GM23338 (cell line): ENCODE measurements around the gene TMEM204. TPM values are rescaled to one million over a fixed set of nuclear protein-coding genes. Genes with fewer than 3 reads are reported as not detected.

Experiments
- ATAC-seq: fragments of 200-7000 bp; cut with Tn5 transposase; 3 replicates; pipeline ENCODE4 v1.9.1; 2020
- DNase-seq: peaks from one replicate; pipeline ENCODE4 v3.0.0-alpha.2; 2015; ENCODE audit warnings: low spot score
- H2AFZ ChIP-seq: fragments of 200-600 bp; sonication (generic); 2 replicates; pipeline ENCODE4 v1.8.0; 2016; ENCODE audit warnings: antibody characterized with exemption, mild to moderate bottlenecking, moderate library complexity
- H3F3A ChIP-seq: fragments of 200-600 bp; sonication (generic); replicated peaks from 2 replicates; pipeline ENCODE4 v1.8.0; 2017; ENCODE audit warnings: antibody characterized with exemption, mixed run types, low read depth
- H3K27ac ChIP-seq: fragments of 200-600 bp; sonication (generic); 2 replicates; pipeline ENCODE4 v1.6.1; 2016; ENCODE audit warnings: low read depth
- H3K27me3 ChIP-seq: fragments of 200-600 bp; sonication (generic); 2 replicates; pipeline ENCODE4 v1.8.0; 2016; ENCODE audit warnings: mild to moderate bottlenecking, mixed run types, moderate library complexity; ENCODE audit not compliant: insufficient read depth
- H3K36me3 ChIP-seq: fragments of 200-600 bp; sonication (generic); 2 replicates; pipeline ENCODE4 v1.8.0; 2016; ENCODE audit warnings: mild to moderate bottlenecking; ENCODE audit not compliant: insufficient read depth
- H3K4me1 ChIP-seq: fragments of 200-600 bp; sonication (generic); 2 replicates; pipeline ENCODE4 v1.8.0; 2016; ENCODE audit warnings: mild to moderate bottlenecking, moderate library complexity; ENCODE audit not compliant: insufficient read depth
- H3K4me2 ChIP-seq: fragments of 200-600 bp; sonication (generic); 2 replicates; pipeline ENCODE4 v1.7.1; 2017; ENCODE audit warnings: mixed run types
- H3K4me3 ChIP-seq: fragments of 200-600 bp; sonication (generic); 2 replicates; pipeline ENCODE4 v1.6.1; 2016; ENCODE audit warnings: mixed run types
- H3K79me2 ChIP-seq: fragments of 200-600 bp; sonication (generic); replicated peaks from 2 replicates; pipeline ENCODE4 v1.8.0; 2017; ENCODE audit warnings: mild to moderate bottlenecking; ENCODE audit not compliant: insufficient read depth
- H3K9me2 ChIP-seq: fragments of 200-600 bp; sonication (generic); 2 replicates; pipeline ENCODE4 v1.8.0; 2017; ENCODE audit not compliant: insufficient read depth
- H4K20me1 ChIP-seq: fragments of 200-600 bp; sonication (generic); replicated peaks from 2 replicates; pipeline ENCODE4 v1.8.0; 2017; ENCODE audit warnings: mild to moderate bottlenecking; ENCODE audit not compliant: insufficient read depth
- H3K27ac Mint-ChIP-seq: 2 replicates; pipeline ENCODE4 v1.8.0; 2020; ENCODE audit warnings: inconsistent platforms, mild to moderate bottlenecking, moderate library complexity, mixed read lengths
- H3K27me3 Mint-ChIP-seq: 3 replicates; pipeline ENCODE4 v1.8.0; 2022; ENCODE audit warnings: low read depth, mild to moderate bottlenecking, moderate library complexity, mixed read lengths, inconsistent platforms; ENCODE audit not compliant: insufficient read depth, poor library complexity
- H3K36me3 Mint-ChIP-seq: 3 replicates; pipeline ENCODE4 v1.8.0; 2021; ENCODE audit warnings: low read depth, mild to moderate bottlenecking, inconsistent platforms, moderate library complexity, mixed read lengths
- H3K4me1 Mint-ChIP-seq: 3 replicates; pipeline ENCODE4 v1.8.0; 2020; ENCODE audit warnings: mild to moderate bottlenecking, inconsistent platforms, mixed read lengths
- H3K4me3 Mint-ChIP-seq: 3 replicates; pipeline ENCODE4 v1.8.0; 2021; ENCODE audit warnings: moderate library complexity, mild to moderate bottlenecking, inconsistent platforms, mixed read lengths
- H3K9me3 Mint-ChIP-seq: 3 replicates; pipeline ENCODE4 v1.8.0; 2020; ENCODE audit warnings: moderate library complexity, mild to moderate bottlenecking, inconsistent platforms, mixed read lengths
- CREB1 ChIP-seq: fragments of 250-450 bp; sonication (Bioruptor Pico); IDR thresholded peaks from 2 replicates; pipeline ENCODE4 v1.5.0; 2020; ENCODE audit warnings: low read depth, mild to moderate bottlenecking, moderate library complexity
- CTCF ChIP-seq, 2 experiments: fragments of 200-600 bp in 1 of 2; sonication (generic) in 1 of 2; conservative IDR thresholded peaks; 2 replicates each; pipeline versions ENCODE4 v1.5.1 to v1.6.1; 2016 to 2017; ENCODE audit warnings: antibody characterized with exemption in 2 of 2, low read depth in 2 of 2, mild to moderate bottlenecking in 2 of 2, moderate library complexity in 1 of 2
- EZH2 ChIP-seq: fragments of 200-600 bp; sonication (generic); IDR thresholded peaks from one replicate; pipeline ENCODE4 v1.8.0; 2017; ENCODE audit warnings: antibody characterized with exemption, mild to moderate bottlenecking, low read depth; ENCODE audit not compliant: unreplicated experiment
- EZH2phosphoT487 ChIP-seq: fragments of 200-600 bp; sonication (generic); IDR thresholded peaks from one replicate; pipeline ENCODE4 v1.8.1; 2018; ENCODE audit warnings: antibody characterized with exemption; ENCODE audit not compliant: unreplicated experiment
- JUNB ChIP-seq: IDR thresholded peaks from one replicate; pipeline ENCODE4 v1.6.1; 2016; ENCODE audit warnings: antibody characterized with exemption; ENCODE audit not compliant: unreplicated experiment
- NANOG ChIP-seq: IDR thresholded peaks from 2 replicates; pipeline ENCODE4 v1.6.1; 2016; ENCODE audit warnings: antibody characterized with exemption, borderline replicate concordance
- POLR2AphosphoS5 ChIP-seq: IDR thresholded peaks from 2 replicates; pipeline ENCODE4 v1.6.1; 2016; ENCODE audit warnings: antibody characterized with exemption, low read depth
- REST ChIP-seq: IDR thresholded peaks from one replicate; pipeline ENCODE4 v1.6.1; 2018; ENCODE audit warnings: antibody characterized with exemption; ENCODE audit not compliant: unreplicated experiment
- STAT1 ChIP-seq: IDR thresholded peaks from one replicate; pipeline ENCODE4 v1.6.1; 2016; ENCODE audit warnings: antibody characterized with exemption; ENCODE audit not compliant: unreplicated experiment
- ZNF331 ChIP-seq: fragments of 250-450 bp; sonication (Bioruptor Pico); IDR thresholded peaks from 2 replicates; pipeline ENCODE4 v1.5.0; 2020; ENCODE audit warnings: low read depth, mild to moderate bottlenecking, moderate library complexity
- polyA plus RNA-seq: library from polyadenylated mRNA; unstranded; fragments of >200 nt; fragmentation: Nextera tagmentation; extraction: Ambion mirVana; gene quantifications from 2 replicates; pipeline ENCODE4 v1.2.1, GENCODE V29; 2016
- total RNA-seq: library from RNA; depleted of rRNA; stranded (reverse); fragments of >200 nt; shearing (Covaris generic); gene quantifications from 2 replicates; pipeline ENCODE4 v1.2.3, GENCODE V29; 2014

TMEM204 gene
- total and polyA plus RNA-seq, 2 experiments from 2014 or later: 0.14 to 0.21 TPM

- TF ChIP-seq REST (no peak), NANOG (no peak), EZH2 (no peak)
These were observed 46.8 kb downstream of the TMEM204 start (continued) for GRCh38 chr16:1580256-1580655.

- no peaks in the 10 kb centered on the region for H3K27me3 Mint-ChIP-seq
- no peaks in the 10 kb centered on the region for H3K4me1 Mint-ChIP-seq
- Histone ChIP-seq H3F3A (no peaks in the 10 kb centered on the region), H3K27me3 (no peaks in the 10 kb centered on the region), H3K9me2 (no peaks in the 10 kb centered on the region), H4K20me1 (0 out of 2 replicates have a peak, but pooled peaks cover 2% of the 10 kb centered on the region), H3K36me3 (no peaks in the 10 kb centered on the region), H3K4me3 (no peak overlapping the region), H3K4me1 (no peaks in the 10 kb centered on the region), H3K79me2 (no peaks in the 10 kb centered on the region), H3K4me2 (no peak overlapping the region), H2AFZ (no peak overlapping the region), H3K27ac (no peak overlapping the region)
- TF ChIP-seq CREB1 (CRISPR knock-in tag) (no peak), ZNF331 (CRISPR knock-in tag) (no peak), POLR2AphosphoS5 (no peak), EZH2phosphoT487 (no peak), JUNB (no peak), NANOG (no peak), EZH2 (no peak), CTCF (conservative IDR thresholded peaks at IDR 0.05; ENCODE audit: low read depth in 2 of 2) (no peak), REST (no peak), STAT1 (no peak)
- peaks cover 56% of the 10 kb centered on the region for H3K36me3 Mint-ChIP-seq
- DNase-seq (no peak), ATAC-seq (no peak)
- no peak overlapping the region for H3K4me3 Mint-ChIP-seq
- H3K27ac Mint-ChIP-seq: no peak overlapping the region
- no peaks in the 10 kb centered on the region for H3K9me3 Mint-ChIP-seq
These were observed 47.5 kb downstream of the TMEM204 start for GRCh38 chr16:1580956-1581355.
